CD14-positive monocyte (primary cell): ENCODE measurements around the gene ZDHHC17. TPM values are rescaled to one million over a fixed set of nuclear protein-coding genes. Genes with fewer than 3 reads are reported as not detected.

ENCODE experiments used
- DNase-seq, 3 donors: peaks; one replicate each; pipeline ENCODE4 v3.0.0-alpha.2; 2011 to 2022
- H2AFZ ChIP-seq: 2 replicates; pipeline ENCODE4 v1.6.0; 2012; ENCODE audit warnings: mild to moderate bottlenecking, low read depth, low read length, inconsistent platforms; ENCODE audit not compliant: insufficient read depth, poor library complexity, severe bottlenecking
- H3K27ac ChIP-seq, 2 donors: 1 replicate in 1 of 2; 2 replicates in 1 of 2; pipeline ENCODE4 v1.5.1; 2012 to 2013; ENCODE audit warnings: low read length in 2 of 2, control low read depth in 1 of 2, inconsistent platforms in 1 of 2, low read depth in 1 of 2, mild to moderate bottlenecking in 1 of 2
- H3K27me3 ChIP-seq, 2 donors: one replicate each; pipeline versions ENCODE4 v1.6.0 to v1.6.1; 2011 to 2013; ENCODE audit warnings: low read length in 2 of 2; ENCODE audit not compliant: control insufficient read depth in 2 of 2, insufficient read depth in 2 of 2
- H3K36me3 ChIP-seq, 2 donors: replicated peaks in 1 of 2; 1 replicate in 1 of 2; 2 replicates in 1 of 2; pipeline versions ENCODE4 v1.5.1 to v1.6.1; 2012 to 2013; ENCODE audit warnings: low read length in 2 of 2, control low read depth in 1 of 2, inconsistent platforms in 1 of 2, mild to moderate bottlenecking in 1 of 2; ENCODE audit not compliant: insufficient read depth in 2 of 2, control insufficient read depth in 1 of 2
- H3K4me1 ChIP-seq, 2 donors: 1 replicate in 1 of 2; 2 replicates in 1 of 2; pipeline versions ENCODE4 v1.5.1 to v1.6.1; 2012 to 2013; ENCODE audit warnings: low read length in 2 of 2, control low read depth in 1 of 2, inconsistent platforms in 1 of 2, mild to moderate bottlenecking in 1 of 2, moderate library complexity in 1 of 2; ENCODE audit not compliant: insufficient read depth in 2 of 2, control insufficient read depth in 1 of 2
- H3K4me2 ChIP-seq: replicated peaks from 2 replicates; pipeline ENCODE3; 2012; ENCODE audit warnings: low read length, moderate library complexity, mild to moderate bottlenecking; ENCODE audit not compliant: poor library complexity, severe bottlenecking; ENCODE audit errors: extremely low read depth
- H3K4me3 ChIP-seq, 3 experiments: fragments of 200-600 bp in 1 of 3; sonication (generic) in 1 of 3; replicated peaks in 1 of 3; 1 replicate in 2 of 3; 2 replicates in 1 of 3; pipeline ENCODE4 v1.5.1; 2011 to 2013; ENCODE audit warnings: low read length in 3 of 3, mild to moderate bottlenecking in 3 of 3, control low read depth in 2 of 3, low read depth in 2 of 3, inconsistent platforms in 1 of 3, moderate library complexity in 1 of 3
- H3K79me2 ChIP-seq: 2 replicates; pipeline ENCODE4 v1.6.0; 2012; ENCODE audit warnings: mild to moderate bottlenecking, control low read depth, inconsistent platforms, low read length, moderate library complexity; ENCODE audit not compliant: insufficient read depth
- H3K9ac ChIP-seq: 2 replicates; pipeline ENCODE4 v1.6.0; 2017; ENCODE audit warnings: low read length, mild to moderate bottlenecking; ENCODE audit not compliant: insufficient read depth, poor library complexity, severe bottlenecking
- H3K9me3 ChIP-seq, 2 donors: replicated peaks in 1 of 2; 1 replicate in 1 of 2; 2 replicates in 1 of 2; pipeline versions ENCODE4 v1.5.1 to v1.6.1; 2012 to 2013; ENCODE audit warnings: low read length in 2 of 2, control low read depth in 1 of 2; ENCODE audit not compliant: control insufficient read depth in 1 of 2, insufficient read depth in 1 of 2
- H4K20me1 ChIP-seq: 2 replicates; pipeline ENCODE4 v1.6.0; 2012; ENCODE audit warnings: mild to moderate bottlenecking, low read length, control low read depth, moderate library complexity; ENCODE audit not compliant: insufficient read depth
- H3K27ac Mint-ChIP-seq, 7 donors: one replicate each; pipeline ENCODE4 v1.8.0; 2020; ENCODE audit warnings: mild to moderate bottlenecking in 7 of 7, mixed read lengths in 7 of 7, moderate library complexity in 6 of 7, inconsistent platforms in 2 of 7
- H3K27me3 Mint-ChIP-seq, 3 donors: one replicate each; pipeline ENCODE4 v1.8.0; 2021 to 2022; ENCODE audit warnings: low read depth in 3 of 3, mild to moderate bottlenecking in 3 of 3, mixed read lengths in 3 of 3, moderate library complexity in 3 of 3, inconsistent platforms in 1 of 3
- H3K36me3 Mint-ChIP-seq, 2 donors: one replicate each; pipeline ENCODE4 v1.8.0; 2020; ENCODE audit warnings: mixed read lengths in 2 of 2, inconsistent platforms in 1 of 2, mild to moderate bottlenecking in 1 of 2
- H3K4me1 Mint-ChIP-seq: one replicate; pipeline ENCODE4 v1.8.0; 2020; ENCODE audit warnings: mild to moderate bottlenecking, mixed read lengths
- H3K4me3 Mint-ChIP-seq, 2 donors: one replicate each; pipeline ENCODE4 v1.8.0; 2020; ENCODE audit warnings: mild to moderate bottlenecking in 2 of 2, mixed read lengths in 2 of 2, moderate library complexity in 1 of 2
- H3K9me3 Mint-ChIP-seq, 7 donors: one replicate each; pipeline ENCODE4 v1.8.0; 2020 to 2022; ENCODE audit warnings: mixed read lengths in 7 of 7, mild to moderate bottlenecking in 6 of 7, moderate library complexity in 6 of 7, inconsistent platforms in 2 of 7
- WGBS: methylation state at CpG from one replicate; pipeline ENCODE4 v1.1.5; 2013; ENCODE audit warnings: missing lambda C conversion rate; ENCODE audit not compliant: insufficient coverage; 5-methylcytosine and 5-hydroxymethylcytosine counted together
- intact Hi-C, 2 donors: fragments of 100-400 bp; cut with micrococcal nuclease; formaldehyde crosslinking; loops; one replicate each; pipeline versions ENCODE4 v1.15.0 to v1.15.1; 2023
- polyA plus RNA-seq, 3 donors: library from polyadenylated mRNA; depleted of rRNA in 1 of 3; unstranded in 2 of 3; stranded (reverse) in 1 of 3; fragments of 300-500 nt in 2 of 3; fragments of >200 nt in 1 of 3; fragmentation: Illumina TruSeq in 2 of 3; gene quantifications; 1 replicate in 2 of 3; 2 replicates in 1 of 3; pipeline ENCODE4 v1.2.3, GENCODE V29; 2012 to 2021
- TF ChIP-seq, protein P1 (sequence below): fragments of 200-600 bp; IDR thresholded peaks from one replicate; pipeline ENCODE4 v1.8.0; 2022; ENCODE audit warnings: antibody characterized with exemption, mild to moderate bottlenecking

Gene ZDHHC17
- polyA plus RNA-seq, 3 donors, result 4.6 to 31.4 (median 9.3) TPM

DNA sequence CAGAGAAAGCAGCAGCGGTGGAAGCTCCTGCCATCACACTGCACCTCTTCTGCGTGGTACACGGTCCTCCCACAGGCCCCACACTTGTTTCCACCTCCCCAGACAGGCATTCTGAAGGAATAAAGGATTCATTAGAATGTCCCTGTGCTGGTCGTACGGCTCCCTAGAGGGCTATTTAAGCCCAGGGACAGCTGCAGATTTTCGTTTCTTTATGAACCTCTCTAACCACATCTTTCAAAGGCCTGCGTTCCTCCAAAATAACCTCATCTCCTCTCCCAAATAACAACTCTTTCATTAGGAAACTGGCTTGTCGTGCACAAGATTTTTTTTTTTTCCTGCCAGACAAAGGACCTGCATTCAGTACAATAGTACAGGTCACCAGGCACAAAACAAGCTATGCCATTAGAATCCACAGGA is 102.2 kb downstream of the ZDHHC17 start:
- H3K9ac ChIP-seq, result no peak overlapping the region
- H3K9me3 ChIP-seq, result no peaks in the 10 kb centered on the region
- no peaks in the 10 kb centered on the region for H3K36me3 ChIP-seq
- H3K4me1 ChIP-seq, result no peaks in the 10 kb centered on the region
- H3K27ac ChIP-seq, result no peak overlapping the region
- WGBS, result 97% methylated on average over 7 of the region's 8 CpGs
- Mint-ChIP-seq H3K9me3 (no peaks in the 10 kb centered on the region), H3K36me3 (no peaks in the 10 kb centered on the region), H3K4me3 (no peak overlapping the region), H3K4me1 (no peaks in the 10 kb centered on the region), H3K27ac (no peak overlapping the region), H3K27me3 (peaks cover 0 to 3% (median 0%) of the 10 kb centered on the region in 3 donors)
- intact Hi-C loops, result no loop called here
- no peaks in the 10 kb centered on the region for H3K27me3 ChIP-seq
- H3K4me2 ChIP-seq, result no peak overlapping the region
- no peak overlapping the region for H3K4me3 ChIP-seq
- no peaks in the 10 kb centered on the region for H4K20me1 ChIP-seq
- no peaks in the 10 kb centered on the region for H3K79me2 ChIP-seq
- H2AFZ ChIP-seq, result no peak overlapping the region
- DNase-seq, result no peak
- TF ChIP-seq, protein P1, sequence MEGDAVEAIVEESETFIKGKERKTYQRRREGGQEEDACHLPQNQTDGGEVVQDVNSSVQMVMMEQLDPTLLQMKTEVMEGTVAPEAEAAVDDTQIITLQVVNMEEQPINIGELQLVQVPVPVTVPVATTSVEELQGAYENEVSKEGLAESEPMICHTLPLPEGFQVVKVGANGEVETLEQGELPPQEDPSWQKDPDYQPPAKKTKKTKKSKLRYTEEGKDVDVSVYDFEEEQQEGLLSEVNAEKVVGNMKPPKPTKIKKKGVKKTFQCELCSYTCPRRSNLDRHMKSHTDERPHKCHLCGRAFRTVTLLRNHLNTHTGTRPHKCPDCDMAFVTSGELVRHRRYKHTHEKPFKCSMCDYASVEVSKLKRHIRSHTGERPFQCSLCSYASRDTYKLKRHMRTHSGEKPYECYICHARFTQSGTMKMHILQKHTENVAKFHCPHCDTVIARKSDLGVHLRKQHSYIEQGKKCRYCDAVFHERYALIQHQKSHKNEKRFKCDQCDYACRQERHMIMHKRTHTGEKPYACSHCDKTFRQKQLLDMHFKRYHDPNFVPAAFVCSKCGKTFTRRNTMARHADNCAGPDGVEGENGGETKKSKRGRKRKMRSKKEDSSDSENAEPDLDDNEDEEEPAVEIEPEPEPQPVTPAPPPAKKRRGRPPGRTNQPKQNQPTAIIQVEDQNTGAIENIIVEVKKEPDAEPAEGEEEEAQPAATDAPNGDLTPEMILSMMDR, result no peak

DNA sequence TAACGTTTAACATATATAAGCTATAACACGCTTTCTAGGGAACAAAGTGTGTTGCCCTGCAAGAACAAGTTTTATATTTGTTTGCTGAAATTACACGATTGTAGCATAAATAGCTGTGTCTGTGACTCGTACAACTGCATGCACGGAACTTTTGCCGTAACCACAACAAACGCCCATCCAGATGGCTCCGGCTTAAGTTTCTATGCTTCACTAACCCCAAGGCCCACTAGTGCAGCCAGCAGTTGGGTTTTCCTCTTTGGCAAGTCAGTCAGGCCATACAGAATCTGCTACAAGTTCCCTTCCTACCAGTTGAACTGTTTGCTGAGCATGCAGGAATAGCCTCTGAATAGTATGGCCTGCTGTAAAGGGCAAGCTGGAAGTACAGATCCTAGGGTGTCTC is 102.8 kb downstream of the ZDHHC17 start:
- H3K4me3 ChIP-seq, result no peak overlapping the region
- H4K20me1 ChIP-seq, result no peaks in the 10 kb centered on the region
- Mint-ChIP-seq H3K36me3 (no peaks in the 10 kb centered on the region), H3K27me3 (peaks cover 0 to 3% (median 0%) of the 10 kb centered on the region in 3 donors), H3K27ac (no peak overlapping the region), H3K4me3 (no peak overlapping the region), H3K9me3 (no peaks in the 10 kb centered on the region), H3K4me1 (no peaks in the 10 kb centered on the region)
- no peak overlapping the region for H3K9ac ChIP-seq
- no peaks in the 10 kb centered on the region for H3K27me3 ChIP-seq
- H2AFZ ChIP-seq, result no peak overlapping the region
- no peak overlapping the region for H3K4me2 ChIP-seq
- H3K27ac ChIP-seq, result no peak overlapping the region
- WGBS, result 94% methylated on average over 6 of the region's 8 CpGs
- H3K9me3 ChIP-seq, result no peaks in the 10 kb centered on the region
- TF ChIP-seq, protein P1, result no peak
- no peaks in the 10 kb centered on the region for H3K4me1 ChIP-seq
- DNase-seq, result no peak
- intact Hi-C loops, result no loop called here
- H3K79me2 ChIP-seq, result no peaks in the 10 kb centered on the region
- no peaks in the 10 kb centered on the region for H3K36me3 ChIP-seq
